AG04450 (cell line): Measurements from ENCODE around the gene SERPINB4. TPM values are rescaled to one million over a fixed set of nuclear protein-coding genes. Genes with fewer than 3 reads are reported as not detected.
"Not testable (repeated sequence)": the region's sequence is repeated elsewhere in the genome, so short reads cannot be mapped to it uniquely, and the experiment has no call there.

Source experiments
- CTCF ChIA-PET: fragments of 300-600, 350-600 bp; formaldehyde crosslinking; extraction: SDS; loops from one replicate; lab custom pipeline; 2022; ENCODE audit warnings: antibody characterized with exemption, inconsistent platforms; lab: Charles Lee
- POLR2A ChIA-PET: fragments of 350-600 bp; formaldehyde crosslinking; extraction: SDS; loops from one replicate; lab custom pipeline; 2021; ENCODE audit warnings: antibody characterized with exemption, inconsistent platforms; lab: Yijun Ruan, JAX
- DNase-seq: peaks from one replicate; pipeline ENCODE4 v3.0.0-alpha.2; 2011; ENCODE audit warnings: low read depth, low spot score
- H3K27ac ChIP-seq: one replicate; pipeline ENCODE4 v1.5.1; 2012; ENCODE audit warnings: low read depth, low read length, control low read depth
- H3K27me3 ChIP-seq: one replicate; pipeline ENCODE4 v1.6.0; 2012; ENCODE audit warnings: low read length; ENCODE audit not compliant: control insufficient read depth, insufficient read depth
- H3K4me3 ChIP-seq: 2 replicates; pipeline ENCODE4 v1.5.1; 2011; ENCODE audit warnings: mild to moderate bottlenecking, low read depth, low read length, control low read depth
- H3K9me3 ChIP-seq: 2 replicates; pipeline ENCODE4 v1.5.1; 2012; ENCODE audit warnings: low read length; ENCODE audit not compliant: control insufficient read depth, insufficient read depth
- CTCF ChIP-seq: IDR thresholded peaks from 2 replicates; pipeline ENCODE4 v1.5.1; 2011; ENCODE audit warnings: low read depth, low read length, control low read depth, inconsistent platforms
- polyA plus RNA-seq: library from polyadenylated mRNA; depleted of rRNA; stranded (reverse); fragments of >200 nt; gene quantifications from 2 replicates; pipeline ENCODE4 v1.2.3, GENCODE V29; 2011

Gene SERPINB4
- polyA plus RNA-seq, 1 experiment: not detected

GRCh38 chr18:63676526-63677323 lies 32.7 kb upstream of the SERPINB4 start:
- Histone ChIP-seq H3K27me3 (no peaks in the 10 kb centered on the region), H3K4me3 (no peak overlapping the region), H3K9me3 (no peaks in the 10 kb centered on the region), H3K27ac (no peak overlapping the region)
- ChIA-PET POLR2A (interaction anchor here (1.1 kb wide), 1 partner anchor 30 kb away, joined by 3 read pairs; no protein-coding TSS in a partner anchor), CTCF (no interaction called here)
- DNase-seq: no peak
- peak; percentile 17; the same call in 1 of the 2 replicates for TF ChIP-seq CTCF

GRCh38 chr18:63664571-63664970 lies 20.5 kb upstream of the SERPINB4 start:
- no peaks in the 10 kb centered on the region for H3K9me3 ChIP-seq
- no peak overlapping the region for H3K4me3 ChIP-seq
- DNase-seq: no peak
- no peak for TF ChIP-seq CTCF
- no peaks in the 10 kb centered on the region for H3K27me3 ChIP-seq
- CTCF ChIA-PET: no interaction called here
- POLR2A ChIA-PET: no interaction called here
- no peak overlapping the region for H3K27ac ChIP-seq

GRCh38 chr18:63661750-63662149 lies 17.7 kb upstream of the SERPINB4 start, which contains the start of gene SERPINB3:
TSS of gene SERPINB3 (minus strand) at chr18:63661893. CDS start at chr18:63661216, 677 bp downstream.
- H3K27ac ChIP-seq, DNase-seq, POLR2A ChIA-PET, CTCF ChIA-PET, H3K27me3 ChIP-seq, H3K9me3 ChIP-seq, H3K4me3 ChIP-seq: not testable (repeated sequence)

GRCh38 chr18:63658920-63659319 lies 14.9 kb upstream of the SERPINB4 start:
- H3K27me3 ChIP-seq, H3K27ac ChIP-seq, H3K9me3 ChIP-seq, H3K4me3 ChIP-seq, POLR2A ChIA-PET, DNase-seq, CTCF ChIA-PET: not testable (repeated sequence)

- DNase-seq, H3K27ac ChIP-seq, H3K27me3 ChIP-seq, H3K9me3 ChIP-seq, POLR2A ChIA-PET, H3K4me3 ChIP-seq: not testable (repeated sequence)
- CTCF ChIA-PET: interaction anchor here (1.2 to 2.0 kb wide), 2 partner anchors 72 to 92 kb away, joined by 5 to 9 read pairs; no protein-coding TSS in a partner anchor
Measured at GRCh38 chr18:63650271-63650670, 6.2 kb upstream of the SERPINB4 start.

GRCh38 chr18:63648241-63648640 lies 4.2 kb upstream of the SERPINB4 start:
- Histone ChIP-seq H3K4me3 (no peak overlapping the region), H3K27me3 (no peaks in the 10 kb centered on the region), H3K9me3 (no peaks in the 10 kb centered on the region), H3K27ac (no peak overlapping the region)
- ChIA-PET POLR2A (no interaction called here), CTCF (interaction anchor here (2.0 kb wide), 1 partner anchor 94 kb away, joined by 5 read pairs; no protein-coding TSS in a partner anchor)
- no peak for TF ChIP-seq CTCF
- DNase-seq: no peak
